Muscle of leg (tissue), 11 donors: ENCODE measurements around the gene PPP1R12B. TPM values are rescaled to one million over a fixed set of nuclear protein-coding genes. Genes with fewer than 3 reads are reported as not detected.

Experiments
- DNase-seq: peaks from one replicate; pipeline ENCODE4 v3.0.0; 2013
- H3K27ac ChIP-seq: one replicate; pipeline ENCODE4 v1.5.1; 2013; ENCODE audit warnings: mild to moderate bottlenecking, low read length, control low read depth
- H3K27me3 ChIP-seq: one replicate; pipeline ENCODE4 v1.6.1; 2013; ENCODE audit warnings: low read length; ENCODE audit not compliant: control insufficient read depth, insufficient read depth
- H3K36me3 ChIP-seq: one replicate; pipeline ENCODE4 v1.6.1; 2013; ENCODE audit warnings: low read length; ENCODE audit not compliant: control insufficient read depth, insufficient read depth
- H3K4me1 ChIP-seq: one replicate; pipeline ENCODE4 v1.6.1; 2013; ENCODE audit warnings: low read length; ENCODE audit not compliant: control insufficient read depth, insufficient read depth
- H3K4me3 ChIP-seq: one replicate; pipeline ENCODE4 v1.5.1; 2013; ENCODE audit warnings: low read length, control low read depth
- H3K9me3 ChIP-seq: replicated peaks from 2 replicates; pipeline ENCODE4 v1.6.1; 2013; ENCODE audit warnings: low read depth, low read length; ENCODE audit not compliant: control insufficient read depth
- WGBS: methylation state at CpG from one replicate; pipeline ENCODE4 v1.1.5; 2013; ENCODE audit warnings: missing lambda C conversion rate; ENCODE audit not compliant: insufficient coverage; 5-methylcytosine and 5-hydroxymethylcytosine counted together
- polyA plus RNA-seq, 8 donors: library from polyadenylated mRNA; unstranded; fragments of 120-200 nt; gene quantifications; one replicate each; pipeline versions ENCODE4 v1.2.1 to v1.2.3, GENCODE V29; 2013; ENCODE audit warnings: inconsistent platforms in 1 of 8, low replicate concordance in 1 of 8; ENCODE audit not compliant: insufficient read length in 8 of 8, insufficient read depth in 1 of 8
- total RNA-seq: library from RNA; stranded (reverse); fragments of 120-200 nt; gene quantifications from one replicate; pipeline ENCODE4 v1.2.4, GENCODE V29; 2013

The PPP1R12B gene
- total and polyA plus RNA-seq, 9 donors = 49.8 to 81.8 (median 71.6) TPM

- Histone ChIP-seq H3K4me3 (no peak overlapping the region), H3K9me3 (no peaks in the 10 kb centered on the region), H3K4me1 (peaks cover 23% of the 10 kb centered on the region), H3K27ac (no peak overlapping the region), H3K36me3 (no peaks in the 10 kb centered on the region), H3K27me3 (peaks cover 10% of the 10 kb centered on the region)
- 16% methylated on average over 8 of the region's 14 CpGs for WGBS
- peak; percentile 24 for DNase-seq
These were observed 36.4 kb upstream of the PPP1R12B start for GRCh38 chr1:202311875-202312635.

- no peak overlapping the region for H3K4me3 ChIP-seq
- peaks cover 7% of the 10 kb centered on the region for H3K4me1 ChIP-seq
- H3K9me3 ChIP-seq = no peaks in the 10 kb centered on the region
- DNase-seq = peak; percentile 79
- H3K36me3 ChIP-seq = no peaks in the 10 kb centered on the region
- peaks cover 6% of the 10 kb centered on the region for H3K27me3 ChIP-seq
- H3K27ac ChIP-seq = no peak overlapping the region
- 32% methylated on average over 6 of the region's 9 CpGs for WGBS
These were observed 32.8 kb upstream of the PPP1R12B start for GRCh38 chr1:202315576-202316168.

GRCh38 chr1:202316186-202316585, 32.3 kb upstream of the PPP1R12B start:
- Histone ChIP-seq H3K36me3 (no peaks in the 10 kb centered on the region), H3K4me1 (peaks cover 7% of the 10 kb centered on the region), H3K27me3 (peaks cover 6% of the 10 kb centered on the region), H3K27ac (no peak overlapping the region), H3K9me3 (no peaks in the 10 kb centered on the region), H3K4me3 (no peak overlapping the region)
- no peak for DNase-seq

GRCh38 chr1:202317941-202318925, 30.3 kb upstream of the PPP1R12B start:
- WGBS = 85% methylated on average over 51 of the region's 52 CpGs
- no peak overlapping the region for H3K27ac ChIP-seq
- H3K36me3 ChIP-seq = no peaks in the 10 kb centered on the region
- DNase-seq = no peak
- H3K4me1 ChIP-seq = no peaks in the 10 kb centered on the region
- no peaks in the 10 kb centered on the region for H3K9me3 ChIP-seq
- peaks cover 6% of the 10 kb centered on the region for H3K27me3 ChIP-seq
- no peak overlapping the region for H3K4me3 ChIP-seq

GRCh38 chr1:202319381-202320080, 29.0 kb upstream of the PPP1R12B start:
- Histone ChIP-seq H3K4me3 (no peak overlapping the region), H3K36me3 (no peaks in the 10 kb centered on the region), H3K4me1 (no peaks in the 10 kb centered on the region), H3K9me3 (no peaks in the 10 kb centered on the region), H3K27me3 (peaks cover 6% of the 10 kb centered on the region), H3K27ac (no peak overlapping the region)
- DNase-seq = no peak
- no CpG with 5 or more reads among the region's 4 CpGs for WGBS

- Histone ChIP-seq H3K9me3 (no peaks in the 10 kb centered on the region), H3K27me3 (peaks cover 3% of the 10 kb centered on the region), H3K36me3 (no peaks in the 10 kb centered on the region), H3K4me3 (no peak overlapping the region), H3K27ac (no peak overlapping the region), H3K4me1 (no peaks in the 10 kb centered on the region)
- no peak for DNase-seq
These were observed 28.5 kb upstream of the PPP1R12B start for GRCh38 chr1:202320081-202320405.

- WGBS = 33% methylated on average over 1 of the region's 4 CpGs
- no peaks in the 10 kb centered on the region for H3K9me3 ChIP-seq
- H3K27ac ChIP-seq = no peak overlapping the region
These were observed 24.8 kb upstream of the PPP1R12B start for GRCh38 chr1:202323731-202324130.

GRCh38 chr1:202324646-202325045, 23.9 kb upstream of the PPP1R12B start:
- 72% methylated on average over 2 of the region's 2 CpGs for WGBS
- DNase-seq = no peak
- Histone ChIP-seq H3K27ac (no peak overlapping the region), H3K27me3 (peaks cover 3% of the 10 kb centered on the region), H3K36me3 (peaks cover 4% of the 10 kb centered on the region), H3K9me3 (no peaks in the 10 kb centered on the region), H3K4me3 (no peak overlapping the region), H3K4me1 (no peaks in the 10 kb centered on the region)

More at GRCh38 chr1:202323731-202324130, 24.8 kb upstream of the PPP1R12B start:
- H3K27me3 ChIP-seq = peaks cover 3% of the 10 kb centered on the region
- H3K36me3 ChIP-seq = no peaks in the 10 kb centered on the region
- no peaks in the 10 kb centered on the region for H3K4me1 ChIP-seq
- no peak overlapping the region for H3K4me3 ChIP-seq
- DNase-seq = no peak

GRCh38 chr1:202329891-202330290, 18.6 kb upstream of the PPP1R12B start:
- no peaks in the 10 kb centered on the region for H3K27me3 ChIP-seq
- peaks cover 31% of the 10 kb centered on the region for H3K36me3 ChIP-seq
- DNase-seq = no peak
- H3K9me3 ChIP-seq = no peaks in the 10 kb centered on the region
- H3K27ac ChIP-seq = no peak overlapping the region
- H3K4me3 ChIP-seq = no peak overlapping the region
- H3K4me1 ChIP-seq = no peaks in the 10 kb centered on the region

GRCh38 chr1:202333861-202334260, 14.6 kb upstream of the PPP1R12B start:
- no CpG with 5 or more reads among the region's 4 CpGs for WGBS
- H3K9me3 ChIP-seq = no peaks in the 10 kb centered on the region
- H3K4me1 ChIP-seq = no peaks in the 10 kb centered on the region
- H3K4me3 ChIP-seq = no peak overlapping the region
- DNase-seq = no peak
- H3K36me3 ChIP-seq = peaks cover 38% of the 10 kb centered on the region
- no peaks in the 10 kb centered on the region for H3K27me3 ChIP-seq
- no peak overlapping the region for H3K27ac ChIP-seq
